ENCODE measurements around the gene APOLD1. TPM values are rescaled to one million over a fixed set of nuclear protein-coding genes. Genes with fewer than 3 reads are reported as not detected.
"Not testable (repeated sequence)": the region's sequence is repeated elsewhere in the genome, so short reads cannot be mapped to it uniquely, and the experiment has no call there.

The APOLD1 gene
- total RNA-seq, 1 experiment from 2014 or later: 1.8 TPM

DNA sequence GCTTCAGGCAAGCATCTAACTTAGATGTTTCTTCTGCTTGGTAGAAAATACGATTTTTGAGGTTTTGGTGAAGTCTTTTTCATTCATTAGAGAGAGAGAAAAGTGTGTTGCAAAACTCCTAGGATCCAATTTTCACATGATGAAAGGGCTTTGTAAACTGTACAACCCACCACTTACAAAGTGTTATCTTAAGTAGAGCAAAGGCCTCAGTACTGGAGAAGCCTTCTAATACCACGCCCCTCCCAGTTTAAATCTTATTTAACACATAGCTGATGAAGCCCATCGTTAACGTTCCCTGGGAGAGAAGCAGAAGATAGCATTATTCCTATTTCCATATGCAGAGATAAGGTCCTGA lies 869 bp downstream of the APOLD1 start:
- no peak for DNase-seq (ENCODE audit: low read depth)

DNA sequence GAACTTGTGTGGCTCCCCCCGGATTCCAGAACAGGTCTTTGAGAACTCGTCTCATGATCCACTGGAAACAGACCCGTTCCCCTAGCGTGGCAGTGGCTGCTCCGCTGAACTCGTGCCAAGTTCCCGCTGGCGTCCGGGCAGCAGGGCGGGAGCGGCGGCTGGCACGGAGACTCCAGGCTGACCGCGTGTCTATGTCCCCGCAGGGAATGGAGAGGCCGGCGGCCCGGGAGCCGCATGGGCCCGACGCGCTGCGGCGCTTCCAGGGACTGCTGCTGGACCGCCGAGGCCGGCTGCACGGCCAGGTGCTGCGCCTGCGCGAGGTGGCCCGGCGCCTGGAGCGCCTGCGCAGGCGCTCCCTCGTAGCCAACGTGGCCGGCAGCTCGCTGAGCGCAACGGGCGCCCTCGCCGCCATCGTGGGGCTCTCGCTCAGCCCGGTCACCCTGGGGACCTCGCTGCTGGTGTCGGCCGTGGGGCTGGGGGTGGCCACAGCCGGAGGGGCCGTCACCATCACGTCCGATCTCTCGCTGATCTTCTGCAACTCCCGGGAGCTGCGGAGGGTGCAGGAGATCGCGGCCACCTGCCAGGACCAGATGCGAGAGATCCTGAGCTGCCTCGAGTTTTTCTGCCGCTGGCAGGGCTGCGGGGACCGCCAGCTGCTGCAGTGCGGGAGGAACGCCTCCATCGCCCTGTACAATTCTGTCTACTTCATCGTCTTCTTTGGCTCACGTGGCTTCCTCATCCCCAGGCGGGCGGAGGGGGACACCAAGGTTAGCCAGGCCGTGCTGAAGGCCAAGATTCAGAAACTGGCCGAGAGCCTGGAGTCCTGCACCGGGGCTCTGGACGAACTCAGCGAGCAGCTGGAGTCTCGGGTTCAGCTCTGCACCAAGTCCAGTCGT lies 1.5 kb downstream of the APOLD1 start:
- DNase-seq (ENCODE audit: low read depth): no peak

DNA sequence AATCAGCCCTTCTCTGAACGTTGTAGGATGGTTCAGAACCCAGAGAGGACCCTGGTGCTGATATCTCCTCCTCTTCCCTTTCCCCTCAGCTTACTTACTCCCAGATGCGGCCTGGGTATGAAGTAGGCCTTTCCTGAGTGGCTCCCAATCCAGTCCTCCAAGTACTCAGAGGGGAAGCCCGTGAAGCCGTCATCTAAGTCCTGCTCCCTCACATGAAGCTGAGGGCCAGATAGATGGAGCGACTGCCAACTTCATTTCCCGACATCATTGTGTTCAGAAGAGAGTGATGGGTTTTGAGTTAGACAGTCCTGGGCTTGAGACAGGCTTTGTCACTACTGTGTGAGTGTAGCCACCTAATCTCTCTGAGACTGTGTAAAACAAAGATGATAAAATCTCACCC lies 2.7 kb downstream of the APOLD1 start:
- DNase-seq (ENCODE audit: low read depth): no peak

DNA sequence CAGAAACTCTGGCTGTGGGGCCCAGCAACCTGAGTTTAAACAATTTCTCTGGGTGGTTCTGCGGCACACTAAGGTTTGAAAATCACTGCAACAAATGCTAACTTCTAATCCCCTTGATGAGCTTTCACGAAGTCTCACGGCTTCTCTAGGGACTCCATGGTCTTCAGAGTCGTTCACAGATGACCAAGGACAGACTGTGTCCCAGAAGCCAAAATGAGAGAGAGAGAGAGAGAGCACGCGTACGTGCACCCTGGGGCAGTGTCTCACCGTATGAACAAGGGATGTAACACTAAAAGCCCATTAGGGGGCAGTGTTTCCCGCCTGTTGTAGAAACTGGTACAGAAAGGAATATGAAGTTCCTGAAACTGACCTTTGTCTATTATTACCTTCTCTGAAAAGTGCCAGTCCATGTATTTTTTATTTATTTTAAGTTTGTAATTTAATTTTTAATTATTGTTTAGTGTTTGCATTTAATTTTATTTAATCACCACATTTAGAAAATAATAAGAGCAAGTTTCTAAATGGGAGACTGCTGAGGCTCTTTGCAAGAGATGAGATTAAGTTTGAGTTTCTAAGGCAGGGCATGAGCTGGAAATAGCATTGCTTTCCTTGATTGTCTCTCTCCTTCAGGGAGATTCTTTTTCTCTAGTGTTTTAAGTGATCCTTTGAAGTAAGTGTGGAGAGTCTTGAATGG lies 3.4 kb downstream of the APOLD1 start:
- peak; percentile 53 for DNase-seq (ENCODE audit: low read depth)

DNA sequence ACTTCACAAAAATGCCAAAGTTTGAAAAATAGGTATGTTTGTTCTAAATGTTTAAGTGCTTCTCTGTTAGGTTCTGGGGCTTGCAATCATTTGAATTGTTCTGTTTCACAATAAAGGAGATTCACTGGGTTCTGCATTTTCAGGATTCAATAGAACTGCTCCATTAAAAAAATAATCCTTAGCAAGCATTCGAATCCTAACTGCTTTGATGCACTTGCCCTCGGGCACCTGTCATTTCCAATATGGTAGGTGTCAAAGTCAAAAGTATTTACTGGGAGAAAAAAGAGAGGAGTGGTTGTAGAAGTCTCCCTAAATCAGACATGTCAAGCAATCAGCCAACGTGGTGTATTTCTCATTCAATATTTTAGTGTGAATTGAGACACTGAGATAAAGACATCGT lies 5.5 kb downstream of the APOLD1 start:
- no peak for DNase-seq (ENCODE audit: low read depth)

DNA sequence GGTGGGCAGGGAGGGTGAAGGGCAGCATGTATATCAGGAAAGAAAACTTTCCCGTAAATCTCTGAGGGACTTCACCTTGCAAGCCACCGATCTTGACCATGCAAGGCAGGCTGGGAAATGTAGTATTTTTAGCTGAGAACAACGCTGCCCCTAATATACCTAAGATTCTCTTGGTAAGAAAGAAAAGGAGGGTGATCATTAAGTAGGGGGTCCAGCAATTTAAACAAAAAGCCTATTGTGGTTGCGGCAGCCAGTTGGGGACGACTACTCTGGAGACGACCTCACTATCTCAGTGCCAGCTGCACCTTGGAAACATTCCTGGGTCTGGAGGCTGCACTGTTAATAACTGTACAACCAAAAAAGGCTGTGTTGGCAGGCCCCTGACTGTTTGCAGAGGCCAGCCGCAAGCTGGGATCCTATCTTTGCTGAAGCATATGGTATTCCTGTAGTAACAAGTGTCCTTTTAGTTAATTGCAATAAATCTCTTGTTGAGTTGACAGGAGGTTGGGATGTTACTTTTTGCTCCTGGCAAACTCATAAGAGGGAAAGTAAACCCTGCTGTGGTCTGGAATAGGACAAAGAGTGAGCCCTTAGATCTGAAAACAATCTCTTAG lies 6.4 kb downstream of the APOLD1 start:
- no peak for DNase-seq (ENCODE audit: low read depth)

DNA sequence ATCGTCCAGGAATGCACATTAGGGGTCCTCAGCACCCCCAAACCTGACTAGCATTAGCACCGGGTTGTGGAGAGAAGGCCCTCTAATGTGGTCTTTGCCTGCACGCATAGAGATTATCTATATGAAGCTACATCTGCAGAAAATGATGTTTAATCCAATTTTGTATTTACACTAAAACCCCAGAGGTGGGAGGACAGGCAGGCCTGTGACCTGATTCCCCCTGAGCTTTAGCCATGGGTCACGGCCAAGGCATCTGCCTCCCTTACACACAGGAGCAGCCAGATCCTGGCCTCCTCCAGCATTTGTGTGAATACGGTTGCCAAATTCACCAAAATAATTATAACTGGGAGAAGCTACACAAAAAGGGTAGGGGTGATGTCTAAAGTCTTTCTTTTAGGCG lies 7.0 kb downstream of the APOLD1 start:
- no peak for DNase-seq (ENCODE audit: low read depth)

DNA sequence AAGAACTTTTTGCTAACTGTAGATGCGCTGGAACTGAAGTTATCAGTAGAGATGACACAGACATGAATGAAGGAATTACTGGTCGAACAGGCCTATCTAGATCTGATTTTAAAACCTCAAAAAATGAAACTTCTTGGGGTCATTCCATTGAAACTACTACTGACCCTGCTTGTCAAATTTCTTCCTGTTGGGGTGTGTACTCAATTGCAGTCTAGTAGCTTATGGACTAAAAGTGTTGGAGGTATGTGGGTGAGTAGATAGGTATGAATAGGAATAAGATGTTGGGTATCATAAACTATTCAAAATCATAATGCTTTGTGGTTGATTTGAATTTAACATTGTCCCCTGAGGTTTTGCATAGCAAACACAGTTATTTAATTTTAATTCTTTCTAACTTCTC lies 9.2 kb downstream of the APOLD1 start:
- no peak for DNase-seq (ENCODE audit: low read depth)

DNA sequence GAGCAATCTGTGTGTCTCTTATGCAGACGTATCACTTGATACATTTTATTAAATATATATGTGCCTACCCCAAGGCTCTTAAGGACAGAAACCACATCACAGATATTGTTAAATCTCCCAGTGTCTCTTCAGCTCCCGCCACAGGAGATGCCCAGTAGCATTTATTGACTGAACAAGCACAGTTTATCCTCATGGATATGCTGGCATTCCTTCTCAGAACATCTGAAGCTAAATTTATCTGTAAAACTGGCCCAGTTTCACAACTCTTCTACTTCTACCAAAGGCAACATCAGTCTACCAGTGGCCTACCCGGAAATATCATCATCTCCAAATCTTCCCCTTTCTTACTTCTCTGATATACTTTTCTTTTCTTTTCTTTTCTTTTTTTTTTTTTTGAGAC lies 10.7 kb downstream of the APOLD1 start:
- DNase-seq (ENCODE audit: low read depth): no peak

DNA sequence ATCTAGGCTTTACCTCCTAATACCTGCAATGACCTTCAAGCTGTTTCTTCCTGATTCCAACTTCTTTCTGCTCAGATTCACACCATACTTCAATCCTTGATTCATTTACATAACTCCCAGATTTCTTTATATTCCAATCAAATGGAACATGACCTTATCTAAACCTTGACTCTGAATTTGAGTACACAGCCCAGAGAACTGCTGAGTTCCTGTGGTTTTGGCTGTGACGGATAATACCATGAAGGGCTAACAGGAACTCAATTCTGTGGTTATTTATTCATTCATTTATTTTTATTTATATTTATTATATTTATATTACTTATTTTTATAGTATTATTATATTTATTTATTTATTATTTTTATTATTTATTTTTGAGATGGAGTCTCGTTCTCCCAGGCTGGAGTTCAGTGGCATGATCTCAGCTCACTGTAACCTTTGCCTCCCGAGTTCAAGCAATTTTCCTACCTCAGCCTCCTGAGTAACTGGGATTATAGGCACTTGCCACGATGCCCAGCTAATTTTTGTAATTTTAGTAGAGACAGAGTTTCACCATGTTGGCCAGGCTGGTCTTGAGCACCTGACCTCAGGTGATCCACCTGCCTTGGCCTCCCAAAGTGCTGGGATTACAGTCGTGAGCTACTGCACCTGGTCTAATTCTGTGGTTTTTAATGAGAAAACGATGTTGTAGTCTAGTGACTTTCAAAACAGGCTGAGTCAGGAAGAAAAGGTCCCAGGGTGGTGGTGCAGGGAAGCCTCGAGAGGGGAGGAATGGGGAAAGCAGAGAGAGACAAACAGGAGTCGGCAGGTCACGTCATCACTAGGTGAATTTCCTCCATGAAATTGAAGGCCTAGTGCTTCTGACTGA lies 11.7 kb downstream of the APOLD1 start:
- no peak for DNase-seq (ENCODE audit: low read depth)

DNA sequence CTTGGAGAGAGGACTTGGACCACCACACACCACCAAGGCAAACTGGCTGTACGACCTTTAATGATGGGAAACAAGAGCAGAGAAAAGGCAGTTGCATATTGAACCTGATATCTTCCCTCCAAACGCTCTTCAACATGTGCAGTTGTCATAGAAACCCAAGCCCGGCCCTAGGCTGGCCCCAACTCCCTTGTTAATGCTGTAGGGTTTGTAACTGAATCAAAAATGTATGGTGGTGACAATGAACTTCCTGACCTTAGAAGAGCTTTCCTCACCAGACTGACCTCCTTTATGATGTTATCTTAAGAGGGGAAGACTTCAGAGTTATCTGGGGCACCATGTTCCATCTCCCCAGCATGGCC lies 12.3 kb downstream of the APOLD1 start:
- DNase-seq (ENCODE audit: low read depth): no peak

DNA sequence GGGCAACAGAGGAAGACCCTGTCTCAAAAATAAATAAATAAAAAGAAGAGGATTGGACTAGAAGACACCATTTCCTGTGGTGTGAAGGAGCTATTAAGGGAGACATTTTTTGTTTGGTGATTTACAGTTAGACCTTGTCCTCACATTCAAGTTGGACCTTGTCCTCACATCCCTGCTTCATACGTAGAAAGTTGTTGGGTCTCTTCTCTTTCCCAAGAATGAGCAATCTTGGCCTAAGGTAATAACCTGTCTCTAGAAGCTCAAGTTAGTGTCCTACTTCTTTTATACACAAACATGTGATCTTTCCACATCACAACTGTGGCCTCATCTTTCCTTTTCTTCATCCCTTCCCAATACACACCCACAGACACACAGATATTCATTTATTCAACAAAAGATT lies 13.0 kb downstream of the APOLD1 start:
- DNase-seq (ENCODE audit: low read depth): no peak

DNA sequence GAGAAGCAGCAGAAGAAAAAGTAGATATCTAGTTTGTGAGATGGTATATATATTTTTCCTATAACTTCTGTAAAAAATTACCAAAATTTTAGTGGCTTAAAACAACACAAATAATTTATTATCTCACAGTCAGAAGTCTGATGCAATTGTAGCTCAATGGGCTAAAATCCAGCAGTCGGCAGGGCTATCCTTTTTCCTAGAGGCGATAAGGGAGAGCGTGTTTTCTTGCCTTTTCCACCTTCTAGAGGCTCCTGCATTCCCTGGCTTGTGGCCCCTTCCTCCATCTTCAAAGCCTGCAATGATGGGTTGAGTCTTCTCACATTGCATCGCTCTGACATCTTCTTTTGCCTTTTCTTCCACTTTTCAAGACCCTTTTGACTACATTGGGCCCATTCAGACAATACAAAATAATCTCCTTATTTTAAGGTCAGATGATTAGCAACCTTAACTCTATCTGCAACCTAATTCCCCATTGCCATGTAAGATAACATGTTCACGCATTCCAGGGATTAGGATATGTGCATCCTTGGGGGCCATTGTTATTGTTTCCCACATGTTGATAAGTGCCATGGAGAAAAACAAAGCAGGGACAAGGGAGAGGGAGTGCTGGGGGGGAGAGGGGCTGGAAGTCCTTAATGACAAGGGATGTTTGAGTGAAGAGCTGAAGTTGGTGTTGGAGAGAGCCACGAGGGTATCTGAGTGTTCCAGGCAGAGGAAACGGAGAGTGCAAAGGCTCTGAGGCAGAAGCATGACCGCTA lies 13.9 kb downstream of the APOLD1 start:
- DNase-seq (ENCODE audit: low read depth): no peak

DNA sequence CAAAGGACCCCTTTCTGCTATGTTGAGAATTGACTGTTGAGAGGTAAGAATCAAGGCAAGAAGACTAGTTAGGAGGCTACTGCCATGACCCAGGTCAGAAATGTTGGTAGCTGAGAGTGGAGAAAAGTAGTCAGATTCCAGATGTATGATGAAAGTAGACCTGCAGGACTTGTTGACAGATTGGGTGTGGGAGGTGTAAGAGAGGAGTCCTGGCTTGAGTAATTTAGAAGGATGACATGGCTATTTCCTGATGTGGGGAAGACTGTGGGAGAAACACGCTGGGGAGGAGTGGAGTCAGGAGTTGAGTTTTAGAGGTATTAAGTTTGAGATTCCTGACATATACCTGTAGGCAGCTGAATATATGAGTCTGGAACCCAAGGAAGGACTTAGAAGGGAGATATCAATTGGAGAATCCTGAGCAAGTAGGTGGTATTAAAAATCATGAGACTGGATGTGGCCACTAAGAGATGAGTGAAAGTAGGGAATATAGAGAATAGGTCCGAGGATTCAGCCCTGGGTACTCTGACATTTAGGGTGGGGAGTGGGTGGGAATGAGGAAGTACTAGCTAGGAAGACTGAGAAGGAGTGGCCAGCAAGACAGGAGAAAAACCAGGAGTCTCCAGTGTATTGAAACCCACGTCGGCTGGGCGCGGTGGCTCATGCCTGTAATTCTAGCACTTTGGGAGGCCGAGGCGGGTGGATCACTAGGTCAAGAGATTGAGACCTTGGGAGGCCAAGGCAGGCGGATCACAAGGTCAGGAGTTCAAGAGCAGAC lies 15.1 kb downstream of the APOLD1 start:
- DNase-seq (ENCODE audit: low read depth): no peak

DNA sequence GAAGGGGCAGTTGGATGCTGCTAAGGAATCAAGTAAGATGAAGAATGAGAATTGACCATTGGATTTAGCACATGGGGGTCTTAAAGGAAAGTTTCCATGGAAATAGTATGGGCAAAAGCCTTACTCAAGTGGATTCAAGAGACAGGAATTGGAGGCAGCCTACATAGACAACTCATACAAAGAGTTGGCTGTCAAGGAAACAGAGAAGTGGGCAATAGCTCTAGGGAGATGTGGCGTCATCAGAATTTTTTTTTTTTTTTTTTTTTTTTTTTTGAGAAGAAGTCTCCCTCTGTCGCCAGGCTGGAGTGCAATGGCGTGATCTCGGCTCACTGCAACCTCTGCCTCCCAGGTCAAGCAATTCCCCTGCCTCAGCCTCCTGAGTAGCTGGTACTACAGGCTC lies 16.2 kb downstream of the APOLD1 start:
- DNase-seq (ENCODE audit: low read depth): not testable (repeated sequence)

DNA sequence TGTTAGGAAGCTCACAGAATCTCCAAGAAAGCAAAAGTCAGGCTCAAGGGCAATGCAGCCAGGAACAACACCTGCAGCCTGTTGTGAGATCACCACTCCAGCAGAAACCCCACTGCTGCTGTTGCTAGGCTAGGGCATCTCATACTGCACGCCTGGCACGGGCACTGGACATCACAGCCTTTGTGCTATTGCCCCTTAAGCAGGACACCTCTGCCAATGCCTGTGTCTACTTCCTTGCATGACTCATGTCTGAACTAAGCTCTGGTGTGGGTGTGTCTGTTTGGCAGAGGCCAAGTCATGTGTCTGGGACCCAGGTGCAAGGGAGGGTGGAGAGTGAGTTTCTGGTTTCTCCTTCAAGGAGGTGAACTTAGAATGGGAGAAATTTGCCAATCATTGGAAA lies 17.7 kb downstream of the APOLD1 start:
- peak; percentile 95 for DNase-seq (ENCODE audit: low read depth)

DNA sequence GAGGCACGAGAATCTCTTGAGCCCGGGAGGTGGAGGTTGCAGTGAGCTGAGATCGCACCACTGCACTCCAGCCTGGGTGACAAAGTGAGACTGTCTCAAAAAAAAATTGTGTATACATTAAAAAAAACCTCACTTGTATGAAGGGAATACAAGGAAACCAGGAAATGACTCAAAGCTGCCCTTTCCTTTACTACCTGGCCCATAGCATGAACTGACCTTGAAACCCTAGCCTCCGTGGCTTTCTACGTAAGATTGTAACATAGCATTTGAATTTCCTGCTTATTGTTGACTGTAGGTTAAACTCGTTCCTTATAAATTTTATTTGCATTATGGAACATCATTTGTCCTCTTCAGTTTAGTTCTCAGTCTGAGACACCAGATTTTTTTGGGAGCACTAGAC lies 18.6 kb downstream of the APOLD1 start:
- DNase-seq (ENCODE audit: low read depth): peak; percentile 93

DNA sequence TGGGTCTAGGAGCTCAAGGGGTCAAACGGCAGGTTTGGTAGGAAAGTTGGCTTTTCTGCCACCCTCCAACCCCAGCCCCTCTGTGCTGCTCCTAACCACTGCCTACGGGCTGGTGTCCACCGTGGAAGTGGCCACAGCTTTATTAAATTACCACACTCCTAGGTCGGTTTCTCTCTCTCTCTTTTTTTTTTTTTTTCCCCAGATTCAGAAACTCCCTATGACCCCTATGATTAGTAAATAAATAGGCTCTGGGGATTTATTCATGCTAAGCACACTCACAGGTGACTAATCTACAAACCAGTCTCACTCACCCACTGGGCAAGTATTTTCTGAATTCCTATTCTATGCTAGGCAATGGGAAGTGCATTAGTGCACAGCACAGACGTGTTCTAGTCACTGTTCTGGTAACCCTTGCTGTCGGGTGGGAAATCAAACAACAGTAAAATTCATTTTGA lies 19.0 kb downstream of the APOLD1 start:
- DNase-seq (ENCODE audit: low read depth): peak; percentile 92

DNA sequence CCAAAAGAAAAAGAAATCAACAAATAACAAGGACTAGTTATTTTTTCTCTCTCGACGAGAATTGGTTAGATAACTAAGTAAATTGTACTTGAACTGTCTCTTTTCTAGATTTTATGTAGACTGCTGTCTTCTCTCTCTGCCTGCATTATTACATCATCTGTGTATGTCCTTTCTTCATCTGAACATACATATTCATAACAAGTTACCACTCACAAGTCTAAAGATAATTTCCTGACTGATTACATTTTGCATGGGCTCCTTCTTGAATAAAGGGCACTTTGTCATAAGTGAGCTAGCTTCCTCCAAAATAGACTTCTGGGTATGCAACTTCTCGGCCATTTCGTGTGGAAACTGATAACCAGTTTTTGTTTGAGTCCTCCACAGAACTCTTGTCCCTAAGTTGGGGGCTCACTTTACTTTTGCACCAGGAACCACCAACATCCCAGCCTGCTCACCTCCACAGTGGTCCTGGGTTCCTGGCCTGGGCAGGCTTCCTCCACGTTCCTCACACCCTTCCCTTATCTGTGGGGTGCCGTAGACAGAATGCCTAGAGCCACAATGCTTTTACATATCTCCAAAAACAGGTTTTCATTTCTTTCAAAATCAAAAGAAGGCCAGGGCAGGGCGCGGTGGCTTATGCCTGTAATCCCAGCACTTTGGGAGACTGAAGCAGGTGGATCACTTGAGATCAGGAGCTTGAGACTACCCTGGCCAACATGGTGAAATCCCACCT lies 21.5 kb downstream of the APOLD1 start:
- no peak for DNase-seq (ENCODE audit: low read depth)

All from HT1080 (cell line).